ENCODE data around the gene FAM171A1. TPM values are rescaled to one million over a fixed set of nuclear protein-coding genes. Genes with fewer than 3 reads are reported as not detected.

The FAM171A1 gene
- total RNA-seq, 2 donors from 2014 or later = 50.9 to 65.8 TPM

DNA sequence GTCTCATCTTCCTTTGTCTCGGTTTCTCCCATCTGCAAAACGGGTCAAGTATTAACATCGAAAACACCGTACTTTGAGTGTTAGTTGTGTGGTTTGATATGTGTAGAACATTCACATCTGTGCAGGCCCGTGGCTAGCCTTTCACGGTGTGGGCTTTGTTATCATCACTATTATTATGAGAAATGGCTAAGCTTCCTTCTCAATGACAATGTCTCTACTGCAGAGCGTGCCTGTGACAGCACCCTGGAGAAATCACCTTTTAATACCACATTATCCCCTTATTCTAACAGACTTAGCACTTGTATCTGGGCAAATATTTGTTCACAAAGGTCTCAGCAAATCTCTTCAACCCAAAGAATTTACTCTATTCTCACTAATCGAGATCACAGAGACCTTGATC is 55.8 kb downstream of the FAM171A1 start:
- Histone ChIP-seq H3K4me1 (no peaks in the 10 kb centered on the region), H3K27ac (no peak overlapping the region), H3K9ac (ENCODE audit: low read depth in 2 of 2, low read length in 2 of 2) (no peak overlapping the region), H3K4me3 (no peak overlapping the region), H3K9me3 (no peaks in the 10 kb centered on the region), H3K27me3 (no peaks in the 10 kb centered on the region), H3K36me3 (no peaks in the 10 kb centered on the region)
- TF ChIP-seq, protein P1, sequence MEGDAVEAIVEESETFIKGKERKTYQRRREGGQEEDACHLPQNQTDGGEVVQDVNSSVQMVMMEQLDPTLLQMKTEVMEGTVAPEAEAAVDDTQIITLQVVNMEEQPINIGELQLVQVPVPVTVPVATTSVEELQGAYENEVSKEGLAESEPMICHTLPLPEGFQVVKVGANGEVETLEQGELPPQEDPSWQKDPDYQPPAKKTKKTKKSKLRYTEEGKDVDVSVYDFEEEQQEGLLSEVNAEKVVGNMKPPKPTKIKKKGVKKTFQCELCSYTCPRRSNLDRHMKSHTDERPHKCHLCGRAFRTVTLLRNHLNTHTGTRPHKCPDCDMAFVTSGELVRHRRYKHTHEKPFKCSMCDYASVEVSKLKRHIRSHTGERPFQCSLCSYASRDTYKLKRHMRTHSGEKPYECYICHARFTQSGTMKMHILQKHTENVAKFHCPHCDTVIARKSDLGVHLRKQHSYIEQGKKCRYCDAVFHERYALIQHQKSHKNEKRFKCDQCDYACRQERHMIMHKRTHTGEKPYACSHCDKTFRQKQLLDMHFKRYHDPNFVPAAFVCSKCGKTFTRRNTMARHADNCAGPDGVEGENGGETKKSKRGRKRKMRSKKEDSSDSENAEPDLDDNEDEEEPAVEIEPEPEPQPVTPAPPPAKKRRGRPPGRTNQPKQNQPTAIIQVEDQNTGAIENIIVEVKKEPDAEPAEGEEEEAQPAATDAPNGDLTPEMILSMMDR (IDR thresholded peaks at IDR 0.05) = no peak
- DNase-seq = no peak
- intact Hi-C loops (cut with DNase I) = loop anchor here (5.0 kb wide), 1 partner anchor 57 kb away; the partner anchor contains the start of gene FAM171A1

DNA sequence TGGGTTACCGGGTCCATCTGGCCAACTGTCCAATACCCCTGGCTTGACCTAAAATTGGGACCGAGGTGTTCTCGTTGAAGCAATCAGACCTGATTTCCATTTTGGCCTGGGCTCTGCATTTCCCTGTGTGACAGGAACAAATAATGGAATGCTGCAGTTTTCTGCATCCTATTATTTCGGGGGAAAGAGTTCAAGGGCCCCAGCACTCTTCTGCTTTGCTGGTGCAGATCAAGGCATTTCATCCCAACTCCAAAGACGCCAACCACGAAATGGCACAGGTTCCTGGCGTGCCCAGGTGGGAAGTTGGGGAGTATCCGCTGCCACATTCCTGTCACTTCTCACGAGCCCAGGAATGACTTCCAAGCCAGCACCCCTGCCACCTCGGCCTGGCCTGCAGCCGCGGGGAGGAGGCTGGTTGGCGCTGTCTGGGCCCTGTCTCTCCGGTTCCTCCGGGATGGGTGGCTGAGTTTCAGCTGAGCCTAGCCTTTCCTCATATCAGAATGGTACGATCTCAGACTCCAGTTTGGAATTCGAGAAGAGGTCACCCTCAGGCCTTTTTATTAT is 56.5 kb downstream of the FAM171A1 start:
- Histone ChIP-seq H3K36me3 (no peaks in the 10 kb centered on the region), H3K9me3 (no peaks in the 10 kb centered on the region), H3K4me1 (no peaks in the 10 kb centered on the region), H3K4me3 (no peak overlapping the region), H3K27me3 (no peaks in the 10 kb centered on the region), H3K9ac (ENCODE audit: low read depth in 2 of 2, low read length in 2 of 2) (no peak overlapping the region), H3K27ac (no peak overlapping the region)
- intact Hi-C loops (cut with DNase I) = loop anchor here (5.0 kb wide), 1 partner anchor 58 kb away; the partner anchor contains the start of gene FAM171A1
- TF ChIP-seq, protein P1 (IDR thresholded peaks at IDR 0.05) = no peak
- no peak for DNase-seq

DNA sequence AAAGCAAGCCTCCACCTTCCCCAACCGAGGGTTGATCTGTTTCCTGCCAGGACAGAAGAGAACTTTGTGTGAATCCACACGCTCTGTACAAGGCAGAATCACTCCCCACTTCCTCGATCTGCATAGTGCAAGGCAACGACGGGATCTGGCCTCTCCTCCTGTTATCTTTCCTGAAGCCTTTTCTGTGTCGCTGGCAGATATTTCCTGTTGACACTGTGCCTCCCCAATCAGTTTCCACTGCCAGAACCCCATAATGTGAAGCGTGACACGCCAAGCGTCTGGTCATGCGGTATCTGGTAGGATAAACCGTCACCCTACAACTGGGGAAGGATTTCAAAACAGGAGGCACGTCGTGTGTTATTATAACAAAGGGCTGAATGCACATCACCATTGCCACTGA is 57.2 kb downstream of the FAM171A1 start:
- Histone ChIP-seq H3K36me3 (no peaks in the 10 kb centered on the region), H3K27me3 (no peaks in the 10 kb centered on the region), H3K4me1 (no peaks in the 10 kb centered on the region), H3K4me3 (no peak overlapping the region), H3K9me3 (no peaks in the 10 kb centered on the region), H3K9ac (ENCODE audit: low read depth in 2 of 2, low read length in 2 of 2) (no peak overlapping the region), H3K27ac (no peak overlapping the region)
- intact Hi-C loops (cut with DNase I) = no loop called here
- TF ChIP-seq, protein P1 (IDR thresholded peaks at IDR 0.05) = no peak
- DNase-seq = no peak

DNA sequence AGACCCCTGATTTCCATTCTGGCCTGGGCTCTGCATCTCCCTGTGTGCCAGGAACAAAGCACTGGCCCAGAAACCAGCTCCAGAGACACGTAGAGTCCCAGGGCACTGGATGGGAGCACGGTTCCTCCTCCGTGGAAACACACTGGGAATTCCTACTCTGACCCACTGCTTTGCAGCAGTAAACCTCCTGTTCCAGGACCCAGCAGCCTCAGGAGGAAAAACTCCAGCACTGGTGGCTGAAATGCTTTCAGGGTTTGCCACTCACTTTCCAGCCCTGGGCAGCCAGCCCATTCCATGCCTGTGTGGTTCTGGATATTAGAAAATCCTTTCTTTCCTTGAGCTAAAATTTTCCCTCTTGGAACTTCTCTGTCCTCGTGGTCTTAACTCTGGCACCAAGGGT is 58.0 kb downstream of the FAM171A1 start:
- H3K4me3 ChIP-seq = no peak overlapping the region

DNA sequence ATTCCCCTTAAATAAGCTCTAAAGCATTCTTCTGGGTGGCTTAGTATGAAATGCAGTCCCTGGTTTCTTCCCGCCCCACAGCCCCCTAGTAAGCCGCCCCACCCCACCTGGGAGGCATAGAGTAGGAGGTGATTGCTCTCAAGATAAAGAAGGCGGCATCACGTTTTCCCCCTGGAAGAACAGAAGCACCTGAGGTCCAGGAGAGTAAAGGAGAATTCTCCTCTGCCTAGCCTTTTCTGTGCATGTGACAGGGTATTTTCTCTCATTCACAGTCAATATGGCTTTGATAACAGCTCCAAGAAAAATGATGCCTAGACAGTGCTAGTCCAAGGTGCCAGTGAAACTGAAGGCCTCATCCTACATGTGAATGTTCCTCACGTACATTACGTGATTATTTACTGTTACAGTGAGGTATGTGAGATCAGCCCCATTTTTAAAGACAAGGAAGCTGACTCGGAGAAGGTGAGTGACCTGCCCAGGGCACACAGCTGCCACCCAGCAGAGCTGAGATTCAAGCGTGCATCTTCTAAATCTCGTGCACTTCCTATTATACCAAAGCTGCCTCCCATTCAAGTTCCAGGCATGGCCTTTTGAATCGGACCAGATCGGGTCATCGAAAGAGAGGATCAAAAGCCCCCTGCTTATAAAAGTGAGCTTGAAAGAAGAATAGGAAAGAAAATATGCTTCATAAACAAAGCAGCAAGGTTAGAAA is 59.4 kb downstream of the FAM171A1 start:
- no peak overlapping the region for H3K27ac ChIP-seq
- no peak for DNase-seq
- intact Hi-C loops (cut with DNase I) = no loop called here

More for the DNA sequence above, 58.0 kb downstream of the FAM171A1 start:
- H3K9me3 ChIP-seq = no peaks in the 10 kb centered on the region
- no peak overlapping the region for H3K27ac ChIP-seq
- DNase-seq = no peak
- H3K36me3 ChIP-seq = no peaks in the 10 kb centered on the region
- H3K4me1 ChIP-seq = no peaks in the 10 kb centered on the region
- intact Hi-C loops (cut with DNase I) = no loop called here
- TF ChIP-seq, protein P1 (IDR thresholded peaks at IDR 0.05) = no peak
- H3K9ac ChIP-seq (ENCODE audit: low read depth in 2 of 2, low read length in 2 of 2) = no peak overlapping the region
- H3K27me3 ChIP-seq = no peaks in the 10 kb centered on the region

More for the DNA sequence above, 59.4 kb downstream of the FAM171A1 start:
- Histone ChIP-seq H3K9me3 (no peaks in the 10 kb centered on the region), H3K36me3 (no peaks in the 10 kb centered on the region), H3K4me1 (no peaks in the 10 kb centered on the region), H3K4me3 (no peak overlapping the region), H3K9ac (ENCODE audit: low read depth in 2 of 2, low read length in 2 of 2) (no peak overlapping the region), H3K27me3 (no peaks in the 10 kb centered on the region)
- TF ChIP-seq, protein P1 (IDR thresholded peaks at IDR 0.05) = no peak

Data from colonic mucosa (tissue), 4 donors.